ENCODE data around the gene SPNS2. TPM values are rescaled to one million over a fixed set of nuclear protein-coding genes. Genes with fewer than 3 reads are reported as not detected.

SPNS2 gene
- total and polyA plus RNA-seq, 2 donors (not counting 1 experiment from before 2014, with no cell fraction given): 0.48 TPM; not detected in 1

DNA sequence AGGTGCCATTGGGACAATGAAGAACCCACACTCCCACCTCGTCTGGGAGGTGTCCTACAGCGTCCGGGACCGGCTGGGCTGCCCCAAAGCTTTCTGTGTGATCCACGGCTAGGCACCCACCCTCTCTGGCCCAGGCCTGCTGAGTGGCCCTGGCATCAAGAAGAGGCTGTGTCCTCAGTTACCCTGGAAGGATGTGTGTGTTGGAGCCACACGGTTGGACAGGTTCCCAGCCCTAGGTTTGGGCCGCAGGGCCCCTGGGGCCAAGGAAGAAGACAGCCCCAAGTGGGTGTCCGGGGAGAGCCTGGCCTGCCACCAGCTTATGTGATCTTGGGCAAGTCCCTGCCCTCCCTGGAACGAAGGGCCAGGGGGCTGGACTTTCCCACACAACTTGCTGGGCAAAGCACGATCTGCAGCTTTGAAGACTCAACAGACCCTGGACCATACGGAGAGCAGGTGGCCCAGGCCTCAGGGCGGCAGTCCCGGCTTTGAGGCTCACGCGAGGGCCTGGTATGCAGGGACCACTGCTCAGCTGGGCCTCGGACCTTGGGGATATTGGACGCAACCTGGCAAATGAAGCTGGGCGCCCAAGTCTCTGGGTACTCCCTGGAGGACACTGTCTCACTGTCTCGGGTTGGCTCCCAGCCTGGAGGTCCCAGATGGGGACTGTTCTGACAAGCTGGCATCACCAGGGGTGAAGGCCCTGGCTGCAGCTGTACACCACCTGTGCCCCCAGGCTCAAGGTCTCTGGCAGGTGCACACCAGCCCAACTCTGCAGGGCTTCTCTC, 39.0 kb downstream of the SPNS2 start:
- H3K27me3 Mint-ChIP-seq: peaks cover 4% of the 10 kb centered on the region
- H3K9ac ChIP-seq (ENCODE audit: low read length): no peak overlapping the region
- H3K9me3 Mint-ChIP-seq (ENCODE audit: insufficient read depth): no peaks in the 10 kb centered on the region
- intact Hi-C loops (cut with micrococcal nuclease): no loop called here
- no peaks in the 10 kb centered on the region for H4K20me1 ChIP-seq (ENCODE audit: control insufficient read depth, insufficient read depth, low read length, poor library complexity, severe bottlenecking)
- H3K79me2 ChIP-seq (ENCODE audit: control insufficient read depth, insufficient read depth, low read length): no peaks in the 10 kb centered on the region
- no peak overlapping the region for H3K4me2 ChIP-seq (replicated peaks; ENCODE audit: low read depth, low read length, poor library complexity, severe bottlenecking)
- no peak overlapping the region for H3K4me3 ChIP-seq (ENCODE audit: control extremely low read depth in 1 of 5, extremely low read depth in 1 of 5, insufficient read depth in 1 of 5, low read depth in 2 of 5, low read length in 4 of 5)
- no peaks in the 10 kb centered on the region for H3K27me3 ChIP-seq (replicated peaks in 1 of 4; ENCODE audit: control extremely low read depth in 1 of 4, control insufficient read depth in 3 of 4, insufficient read depth in 4 of 4, low read length in 3 of 4)
- WGBS (ENCODE audit: insufficient coverage): 86% methylated on average over 19 of the region's 19 CpGs
- H3K9me3 ChIP-seq (ENCODE audit: control extremely low read depth in 1 of 3, control insufficient read depth in 2 of 3, insufficient read depth in 1 of 3, low read length in 2 of 3): no peaks in the 10 kb centered on the region
- peaks cover 2% of the 10 kb centered on the region for H3K4me1 Mint-ChIP-seq
- H3K27ac ChIP-seq (ENCODE audit: low read length in 2 of 2): no peak overlapping the region
- peaks cover 0 to 32% of the 10 kb centered on the region in 2 experiments for H3K36me3 ChIP-seq (replicated peaks in 1 of 2; ENCODE audit: control extremely low read depth in 1 of 2, control insufficient read depth in 1 of 2, extremely low read depth in 1 of 2, insufficient read depth in 2 of 2, low read length in 1 of 2)
- no peak overlapping the region for H3K4me3 Mint-ChIP-seq
- no peak overlapping the region for H3K27ac Mint-ChIP-seq
- no peak for DNase-seq
- no peak for ATAC-seq (ENCODE audit: low read depth)
- no peak for TF ChIP-seq EZH2 (IDR thresholded peaks at IDR 0.05; ENCODE audit: borderline replicate concordance, insufficient read depth, low read depth, low read length, poor library complexity, severe bottlenecking)
- TF ChIP-seq, protein P1, sequence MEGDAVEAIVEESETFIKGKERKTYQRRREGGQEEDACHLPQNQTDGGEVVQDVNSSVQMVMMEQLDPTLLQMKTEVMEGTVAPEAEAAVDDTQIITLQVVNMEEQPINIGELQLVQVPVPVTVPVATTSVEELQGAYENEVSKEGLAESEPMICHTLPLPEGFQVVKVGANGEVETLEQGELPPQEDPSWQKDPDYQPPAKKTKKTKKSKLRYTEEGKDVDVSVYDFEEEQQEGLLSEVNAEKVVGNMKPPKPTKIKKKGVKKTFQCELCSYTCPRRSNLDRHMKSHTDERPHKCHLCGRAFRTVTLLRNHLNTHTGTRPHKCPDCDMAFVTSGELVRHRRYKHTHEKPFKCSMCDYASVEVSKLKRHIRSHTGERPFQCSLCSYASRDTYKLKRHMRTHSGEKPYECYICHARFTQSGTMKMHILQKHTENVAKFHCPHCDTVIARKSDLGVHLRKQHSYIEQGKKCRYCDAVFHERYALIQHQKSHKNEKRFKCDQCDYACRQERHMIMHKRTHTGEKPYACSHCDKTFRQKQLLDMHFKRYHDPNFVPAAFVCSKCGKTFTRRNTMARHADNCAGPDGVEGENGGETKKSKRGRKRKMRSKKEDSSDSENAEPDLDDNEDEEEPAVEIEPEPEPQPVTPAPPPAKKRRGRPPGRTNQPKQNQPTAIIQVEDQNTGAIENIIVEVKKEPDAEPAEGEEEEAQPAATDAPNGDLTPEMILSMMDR (IDR thresholded peaks at IDR 0.05): no peak
- ChIA-PET POLR2A (no interaction called here), CTCF (no interaction called here)
- peaks cover 0 to 3% of the 10 kb centered on the region in 2 donors for H3K4me1 ChIP-seq (ENCODE audit: control insufficient read depth in 2 of 2, insufficient read depth in 2 of 2, low read length in 2 of 2)
- no peak overlapping the region for H2AFZ ChIP-seq (ENCODE audit: insufficient read depth, low read depth, low read length, poor library complexity, severe bottlenecking)

DNA sequence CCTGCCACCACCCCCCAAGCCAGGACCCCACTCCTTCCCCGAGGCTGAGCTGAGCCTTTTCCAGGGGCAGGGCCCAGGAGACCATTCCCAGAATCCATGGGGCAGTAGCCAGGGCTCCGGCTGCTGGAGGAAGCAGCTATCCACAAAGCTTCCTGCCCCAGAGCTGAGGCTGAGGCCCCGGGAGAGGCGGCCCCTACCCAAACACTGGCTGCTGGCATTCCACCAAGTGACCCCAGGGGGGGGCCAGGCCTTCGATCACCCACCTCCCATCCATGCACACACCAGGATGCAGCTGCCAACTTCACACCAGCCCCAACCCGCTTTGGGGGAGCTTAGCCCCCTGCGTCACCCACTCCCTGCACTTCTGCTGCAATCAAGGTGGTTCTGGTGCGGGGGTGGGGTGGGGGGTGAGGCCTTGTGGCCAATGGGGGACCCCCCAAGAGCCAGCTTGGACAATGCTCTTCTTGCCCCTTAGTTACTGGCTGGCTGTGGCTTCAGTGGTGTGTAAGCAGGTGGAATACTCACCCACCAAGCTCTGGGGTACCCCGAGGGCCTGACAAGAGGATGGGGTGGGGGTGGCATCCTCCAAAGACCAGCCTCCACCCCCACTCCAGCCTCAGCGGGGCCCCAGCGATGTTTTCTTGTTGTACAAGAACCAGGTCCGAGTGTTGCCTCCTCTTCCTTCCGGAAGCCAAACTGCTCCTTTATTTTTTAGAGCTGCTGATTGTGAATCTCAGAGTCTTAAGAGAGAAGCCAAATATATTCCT, 39.7 kb downstream of the SPNS2 start:
- H4K20me1 ChIP-seq (ENCODE audit: control insufficient read depth, insufficient read depth, low read length, poor library complexity, severe bottlenecking): no peaks in the 10 kb centered on the region
- H3K27me3 ChIP-seq (replicated peaks in 1 of 4; ENCODE audit: control extremely low read depth in 1 of 4, control insufficient read depth in 3 of 4, insufficient read depth in 4 of 4, low read length in 3 of 4): no peaks in the 10 kb centered on the region
- no peak overlapping the region for H3K27ac ChIP-seq (ENCODE audit: low read length in 2 of 2)
- no peak overlapping the region for H2AFZ ChIP-seq (ENCODE audit: insufficient read depth, low read depth, low read length, poor library complexity, severe bottlenecking)
- peaks cover under 1% of the 10 kb centered on the region for H3K27me3 Mint-ChIP-seq
- TF ChIP-seq, protein P1 (IDR thresholded peaks at IDR 0.05): no peak
- TF ChIP-seq EZH2 (IDR thresholded peaks at IDR 0.05; ENCODE audit: borderline replicate concordance, insufficient read depth, low read depth, low read length, poor library complexity, severe bottlenecking): no peak
- POLR2A ChIA-PET: no interaction called here
- no peaks in the 10 kb centered on the region for H3K9me3 ChIP-seq (ENCODE audit: control extremely low read depth in 1 of 3, control insufficient read depth in 2 of 3, insufficient read depth in 1 of 3, low read length in 2 of 3)
- H3K36me3 ChIP-seq (replicated peaks in 1 of 2; ENCODE audit: control extremely low read depth in 1 of 2, control insufficient read depth in 1 of 2, extremely low read depth in 1 of 2, insufficient read depth in 2 of 2, low read length in 1 of 2): peaks cover 0 to 39% of the 10 kb centered on the region in 2 experiments
- H3K9ac ChIP-seq (ENCODE audit: low read length): no peak overlapping the region
- H3K9me3 Mint-ChIP-seq (ENCODE audit: insufficient read depth): no peaks in the 10 kb centered on the region
- H3K4me1 Mint-ChIP-seq: peaks cover 2% of the 10 kb centered on the region
- 68% methylated on average over 6 of the region's 13 CpGs for WGBS (ENCODE audit: insufficient coverage)
- intact Hi-C loops (cut with micrococcal nuclease): no loop called here
- no peak for DNase-seq
- ATAC-seq (ENCODE audit: low read depth): no peak
- H3K4me3 Mint-ChIP-seq: no peak overlapping the region
- H3K4me3 ChIP-seq (ENCODE audit: control extremely low read depth in 1 of 5, extremely low read depth in 1 of 5, insufficient read depth in 1 of 5, low read depth in 2 of 5, low read length in 4 of 5): no peak overlapping the region
- CTCF ChIA-PET: interaction anchor here (1.0 kb wide), 1 partner anchor 119 kb away, joined by 4 read pairs; no protein-coding TSS in a partner anchor
- H3K4me2 ChIP-seq (replicated peaks; ENCODE audit: low read depth, low read length, poor library complexity, severe bottlenecking): no peak overlapping the region
- no peak overlapping the region for H3K27ac Mint-ChIP-seq
- no peaks in the 10 kb centered on the region for H3K79me2 ChIP-seq (ENCODE audit: control insufficient read depth, insufficient read depth, low read length)
- peaks cover 0 to 3% of the 10 kb centered on the region in 2 donors for H3K4me1 ChIP-seq (ENCODE audit: control insufficient read depth in 2 of 2, insufficient read depth in 2 of 2, low read length in 2 of 2)

Measured in B cell (primary cell).